ENCODE measurements around the gene XAF1. TPM values are rescaled to one million over a fixed set of nuclear protein-coding genes. Genes with fewer than 3 reads are reported as not detected.

XAF1 gene
- total and polyA plus RNA-seq, 12 donors, result 12.4 to 94.8 (median 28.1) TPM

DNA sequence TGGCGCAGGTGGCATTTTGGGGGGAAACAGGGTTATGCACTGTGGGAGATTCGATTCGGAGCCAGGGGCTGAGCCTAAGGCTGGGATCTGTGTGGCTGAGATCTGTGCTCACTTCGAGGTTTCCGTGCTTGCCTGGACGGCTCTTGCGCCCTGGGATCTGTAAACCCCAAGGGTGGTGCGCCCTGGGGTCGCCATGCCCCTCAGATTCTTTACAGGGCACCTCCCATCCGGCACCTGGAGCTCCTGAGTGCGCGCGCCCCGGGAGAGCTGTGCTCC is 43.1 kb upstream of the XAF1 start:
- 11 to 15% methylated on average over 14 of the region's 14 CpGs for WGBS, 2 donors

GRCh38 chr17:6713130-6713917 is 42.5 kb upstream of the XAF1 start, which contains the start of gene SLC13A5:
TSS of gene SLC13A5 (minus strand) at chr17:6713369. CDS start at chr17:6713333, 36 bp downstream.
- 1% methylated on average over 69 to 71 of the region's 71 CpGs for WGBS, 2 donors
- peaks cover 0 to 19% (median 5%) of the 10 kb centered on the region in 11 donors for H3K9me3 ChIP-seq
- H3K27me3 ChIP-seq, result peaks cover 0 to 56% (median 51%) of the 10 kb centered on the region in 7 donors
- DNase-seq, result peak in 1 of 2 donors; percentile 33
- intact Hi-C loops (cut with DNase I), result no loop called here
- no peaks in the 10 kb centered on the region for H3K36me3 ChIP-seq
- H3K4me1 ChIP-seq, result peaks cover 0 to 21% (median 14%) of the 10 kb centered on the region in 9 donors
- peak within 1 kb of the TSS in 1 of 10 donors; percentile 37 for H3K27ac ChIP-seq
- peak within 1 kb of the TSS; percentile 16 to 56 (median 43) for H3K4me3 ChIP-seq
- TF ChIP-seq, protein P1, sequence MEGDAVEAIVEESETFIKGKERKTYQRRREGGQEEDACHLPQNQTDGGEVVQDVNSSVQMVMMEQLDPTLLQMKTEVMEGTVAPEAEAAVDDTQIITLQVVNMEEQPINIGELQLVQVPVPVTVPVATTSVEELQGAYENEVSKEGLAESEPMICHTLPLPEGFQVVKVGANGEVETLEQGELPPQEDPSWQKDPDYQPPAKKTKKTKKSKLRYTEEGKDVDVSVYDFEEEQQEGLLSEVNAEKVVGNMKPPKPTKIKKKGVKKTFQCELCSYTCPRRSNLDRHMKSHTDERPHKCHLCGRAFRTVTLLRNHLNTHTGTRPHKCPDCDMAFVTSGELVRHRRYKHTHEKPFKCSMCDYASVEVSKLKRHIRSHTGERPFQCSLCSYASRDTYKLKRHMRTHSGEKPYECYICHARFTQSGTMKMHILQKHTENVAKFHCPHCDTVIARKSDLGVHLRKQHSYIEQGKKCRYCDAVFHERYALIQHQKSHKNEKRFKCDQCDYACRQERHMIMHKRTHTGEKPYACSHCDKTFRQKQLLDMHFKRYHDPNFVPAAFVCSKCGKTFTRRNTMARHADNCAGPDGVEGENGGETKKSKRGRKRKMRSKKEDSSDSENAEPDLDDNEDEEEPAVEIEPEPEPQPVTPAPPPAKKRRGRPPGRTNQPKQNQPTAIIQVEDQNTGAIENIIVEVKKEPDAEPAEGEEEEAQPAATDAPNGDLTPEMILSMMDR (IDR thresholded peaks at IDR 0.05), result peak in 7 of 9 donors; percentile 22 to 50 (median 46)
- ATAC-seq, result peak in 7 of 8 donors; percentile 62 to 81 (median 78)

More for the DNA sequence above, 43.1 kb upstream of the XAF1 start:
- no peak for DNase-seq
- no peak for ATAC-seq
- H3K27me3 ChIP-seq, result peaks cover 0 to 59% (median 55%) of the 10 kb centered on the region in 7 donors
- peaks cover 0 to 21% (median 14%) of the 10 kb centered on the region in 9 donors for H3K4me1 ChIP-seq
- TF ChIP-seq, protein P1 (IDR thresholded peaks at IDR 0.05), result no peak
- no peaks in the 10 kb centered on the region for H3K36me3 ChIP-seq
- H3K9me3 ChIP-seq, result peaks cover 0 to 19% (median 5%) of the 10 kb centered on the region in 11 donors
- no peak overlapping the region for H3K27ac ChIP-seq
- intact Hi-C loops (cut with DNase I), result no loop called here
- peak overlapping the region in 9 of 10 donors; percentile 16 to 56 (median 44) for H3K4me3 ChIP-seq

DNA sequence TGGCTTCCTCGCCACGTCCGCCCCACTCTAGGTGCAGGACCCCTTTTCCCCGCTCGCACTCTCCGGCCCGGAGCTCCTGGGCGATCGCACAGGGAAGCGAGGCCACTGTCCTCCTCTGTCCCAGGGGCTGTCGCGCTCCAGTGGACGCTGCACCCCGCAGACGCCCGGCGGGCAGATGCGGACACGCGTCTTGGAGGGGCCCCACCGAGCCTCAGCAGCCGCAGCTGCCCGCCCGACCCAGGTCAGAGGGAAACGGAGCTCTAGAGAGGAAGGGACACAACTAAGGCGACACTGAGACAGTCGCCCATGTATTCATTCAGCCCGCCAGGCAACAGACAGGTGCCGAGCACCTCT is 42.0 kb upstream of the XAF1 start:
- H3K27ac ChIP-seq, result peak overlapping the region in 1 of 10 donors; percentile 37
- WGBS, 2 donors, result 5 to 9% methylated on average over 29 of the region's 29 CpGs
- intact Hi-C loops (cut with DNase I), result no loop called here
- H3K4me1 ChIP-seq, result peaks cover 0 to 21% (median 14%) of the 10 kb centered on the region in 9 donors
- no peaks in the 10 kb centered on the region for H3K36me3 ChIP-seq
- TF ChIP-seq, protein P1 (IDR thresholded peaks at IDR 0.05), result no peak
- H3K9me3 ChIP-seq, result peaks cover 0 to 19% (median 5%) of the 10 kb centered on the region in 11 donors
- H3K27me3 ChIP-seq, result peaks cover 0 to 60% (median 50%) of the 10 kb centered on the region in 7 donors
- DNase-seq (no peak), ATAC-seq (peak in 6 of 8 donors; percentile 14 to 50 (median 34))
- peak overlapping the region; percentile 16 to 56 (median 43) for H3K4me3 ChIP-seq

- Histone ChIP-seq H3K36me3 (no peaks in the 10 kb centered on the region), H3K4me1 (peaks cover 0 to 21% (median 14%) of the 10 kb centered on the region in 9 donors), H3K9me3 (peaks cover 0 to 19% (median 5%) of the 10 kb centered on the region in 11 donors), H3K4me3 (peak overlapping the region in 2 of 10 donors; percentile 44 to 56), H3K27me3 (peaks cover 0 to 66% (median 54%) of the 10 kb centered on the region in 7 donors), H3K27ac (no peak overlapping the region)
- ATAC-seq (no peak), DNase-seq (no peak)
- intact Hi-C loops (cut with DNase I), result no loop called here
- TF ChIP-seq, protein P1 (IDR thresholded peaks at IDR 0.05), result no peak
- WGBS, 2 donors, result 61 to 69% methylated on average over 7 of the region's 7 CpGs
Observed at GRCh38 chr17:6714315-6714874, 41.5 kb upstream of the XAF1 start.
